OCI-LY1 (cell line): Measurements from ENCODE around the gene ZSCAN9.

ENCODE experiments used
- H2AFZ ChIP-seq: fragments of 200-600 bp; sonication (generic), shearing (Covaris generic); 2 replicates; pipeline ENCODE4 v1.6.0; 2014; ENCODE audit warnings: antibody characterized with exemption, mild to moderate bottlenecking, low read length
- H3F3A ChIP-seq: fragments of 200-600 bp; sonication (generic), shearing (Covaris generic); 2 replicates; pipeline ENCODE4 v1.6.0; 2014; ENCODE audit warnings: mild to moderate bottlenecking, antibody characterized with exemption, low read length, moderate library complexity; ENCODE audit not compliant: insufficient read depth
- H3K27ac ChIP-seq: fragments of 200-600 bp; sonication (generic); 2 replicates; pipeline ENCODE4 v1.5.1; 2014; ENCODE audit warnings: low read length, mixed run types, mild to moderate bottlenecking, low read depth; ENCODE audit not compliant: poor library complexity, severe bottlenecking
- H3K27me3 ChIP-seq: fragments of 200-600 bp; sonication (generic); 2 replicates; pipeline ENCODE4 v1.6.0; 2014; ENCODE audit warnings: antibody characterized with exemption, mild to moderate bottlenecking, low read length, moderate library complexity; ENCODE audit not compliant: insufficient read depth
- H3K36me3 ChIP-seq: fragments of 200-600 bp; sonication (generic); 2 replicates; pipeline ENCODE4 v1.6.1; 2014; ENCODE audit warnings: mild to moderate bottlenecking, antibody characterized with exemption, low read length, moderate library complexity, mixed read lengths; ENCODE audit not compliant: insufficient read depth
- H3K4me1 ChIP-seq: fragments of 200-600 bp; sonication (generic); 2 replicates; pipeline ENCODE4 v1.5.1; 2014; ENCODE audit warnings: mild to moderate bottlenecking, low read length, moderate library complexity; ENCODE audit not compliant: insufficient read depth, severe bottlenecking
- H3K4me2 ChIP-seq: fragments of 200-600 bp; sonication (generic), shearing (Covaris generic); 2 replicates; pipeline ENCODE4 v1.6.1; 2014; ENCODE audit warnings: low read length
- H3K4me3 ChIP-seq: fragments of 200-600 bp; sonication (generic); 2 replicates; pipeline ENCODE4 v1.5.1; 2014; ENCODE audit warnings: low read length, low read depth, mild to moderate bottlenecking, mixed read lengths; ENCODE audit not compliant: poor library complexity, severe bottlenecking
- H3K79me2 ChIP-seq: fragments of 200-600 bp; shearing (Covaris generic); 2 replicates; pipeline ENCODE4 v1.6.1; 2016; ENCODE audit warnings: mixed run types, low read length, mixed read lengths; ENCODE audit not compliant: insufficient read depth
- H3K9ac ChIP-seq: fragments of 200-600 bp; sonication (generic), shearing (Covaris generic); 2 replicates; pipeline ENCODE4 v1.6.1; 2014; ENCODE audit warnings: mild to moderate bottlenecking, low read length, mixed read lengths
- H3K9me2 ChIP-seq: fragments of 200-600 bp; sonication (generic), shearing (Covaris generic); 2 replicates; pipeline ENCODE4 v1.6.1; 2014; ENCODE audit warnings: low read depth, mild to moderate bottlenecking, low read length, mixed read lengths
- H3K9me3 ChIP-seq: fragments of 200-600 bp; shearing (Covaris generic); 2 replicates; pipeline ENCODE4 v1.6.1; 2014; ENCODE audit warnings: low read length, mixed read lengths
- H4K20me1 ChIP-seq: fragments of 200-600 bp; sonication (generic), shearing (Covaris generic); 2 replicates; pipeline ENCODE4 v1.6.0; 2016; ENCODE audit warnings: mild to moderate bottlenecking, low read length; ENCODE audit not compliant: insufficient read depth
- EZH2 ChIP-seq: fragments of 200-600 bp; sonication (generic), shearing (Covaris generic); IDR thresholded peaks from 2 replicates; pipeline ENCODE4 v1.8.0; 2017; ENCODE audit warnings: borderline replicate concordance, mixed run types, mild to moderate bottlenecking, antibody characterized with exemption, low read length, moderate library complexity, mixed read lengths
- TF ChIP-seq, protein P1 (sequence below): fragments of 200-600 bp; sonication (generic), shearing (Covaris generic); IDR thresholded peaks from 2 replicates; pipeline ENCODE4 v1.5.1; 2017; ENCODE audit warnings: mild to moderate bottlenecking, antibody characterized with exemption, low read length, moderate library complexity, mixed read lengths

Gene ZSCAN9

DNA sequence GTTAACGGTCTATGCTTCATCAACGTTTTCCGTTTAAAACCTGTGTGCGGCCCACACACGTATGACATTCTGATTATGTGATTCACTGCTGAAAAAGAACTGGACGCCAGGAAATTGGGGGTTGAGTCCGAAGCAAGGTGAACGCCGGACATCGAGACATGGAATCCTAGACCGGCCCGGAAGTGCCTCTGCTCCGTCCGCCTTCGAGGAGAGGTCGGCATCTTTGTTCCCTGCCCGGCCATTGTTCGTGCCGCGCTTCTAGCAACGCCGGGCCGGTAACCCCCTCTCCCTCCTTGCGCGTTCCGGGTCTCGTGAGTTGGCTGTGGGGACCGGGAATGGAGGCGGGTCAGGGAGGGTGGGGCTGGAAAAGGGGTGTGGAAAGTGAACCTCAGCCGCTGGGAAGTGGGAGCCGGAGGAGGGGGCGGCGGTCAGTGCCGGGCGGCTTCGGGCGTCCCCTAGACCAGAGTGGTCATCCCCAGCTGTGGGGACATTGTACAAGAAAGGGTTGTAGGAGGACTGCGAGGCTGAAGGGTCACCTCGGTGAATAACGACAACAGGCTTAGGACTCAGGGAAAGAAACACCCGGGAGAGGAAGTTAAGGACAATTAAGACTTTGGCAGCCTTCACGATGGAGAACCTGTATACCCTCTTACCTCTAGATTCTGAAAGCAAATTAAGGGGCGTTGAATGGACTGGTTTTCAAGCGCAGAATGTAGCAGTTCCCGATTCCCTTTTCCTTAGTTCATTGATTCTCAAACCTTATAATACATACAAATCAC lies at the start of gene ZSCAN9:
Gene ZSCAN9 (plus strand): TSS at position 220 of the 779 bp plus-strand sequence. CDS start 1,810 bp downstream, outside the sequence.
- no peaks in the 10 kb centered on the region for H3K79me2 ChIP-seq
- H3K27ac ChIP-seq = no peak within 1 kb of the TSS
- H3K4me2 ChIP-seq = peak within 1 kb of the TSS; percentile 96
- H4K20me1 ChIP-seq = no peaks in the 10 kb centered on the region
- peak within 1 kb of the TSS; percentile 99 for H3K4me3 ChIP-seq
- peaks cover 25% of the 10 kb centered on the region for H3K4me1 ChIP-seq
- peak within 1 kb of the TSS; percentile 95 for H3K9ac ChIP-seq
- H3F3A ChIP-seq = no peaks in the 10 kb centered on the region
- no peaks in the 10 kb centered on the region for H3K9me2 ChIP-seq
- peaks cover 29% of the 10 kb centered on the region for H3K36me3 ChIP-seq
- H3K9me3 ChIP-seq = no peaks in the 10 kb centered on the region
- peak within 1 kb of the TSS; percentile 48 for H2AFZ ChIP-seq
- no peaks in the 10 kb centered on the region for H3K27me3 ChIP-seq
- TF ChIP-seq, protein P1, sequence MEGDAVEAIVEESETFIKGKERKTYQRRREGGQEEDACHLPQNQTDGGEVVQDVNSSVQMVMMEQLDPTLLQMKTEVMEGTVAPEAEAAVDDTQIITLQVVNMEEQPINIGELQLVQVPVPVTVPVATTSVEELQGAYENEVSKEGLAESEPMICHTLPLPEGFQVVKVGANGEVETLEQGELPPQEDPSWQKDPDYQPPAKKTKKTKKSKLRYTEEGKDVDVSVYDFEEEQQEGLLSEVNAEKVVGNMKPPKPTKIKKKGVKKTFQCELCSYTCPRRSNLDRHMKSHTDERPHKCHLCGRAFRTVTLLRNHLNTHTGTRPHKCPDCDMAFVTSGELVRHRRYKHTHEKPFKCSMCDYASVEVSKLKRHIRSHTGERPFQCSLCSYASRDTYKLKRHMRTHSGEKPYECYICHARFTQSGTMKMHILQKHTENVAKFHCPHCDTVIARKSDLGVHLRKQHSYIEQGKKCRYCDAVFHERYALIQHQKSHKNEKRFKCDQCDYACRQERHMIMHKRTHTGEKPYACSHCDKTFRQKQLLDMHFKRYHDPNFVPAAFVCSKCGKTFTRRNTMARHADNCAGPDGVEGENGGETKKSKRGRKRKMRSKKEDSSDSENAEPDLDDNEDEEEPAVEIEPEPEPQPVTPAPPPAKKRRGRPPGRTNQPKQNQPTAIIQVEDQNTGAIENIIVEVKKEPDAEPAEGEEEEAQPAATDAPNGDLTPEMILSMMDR = no peak
- TF ChIP-seq EZH2 = no peak

GRCh38 chr6:28176373-28176772 lies 48.7 kb upstream of the ZSCAN9 start:
- no peaks in the 10 kb centered on the region for H4K20me1 ChIP-seq
- no peak overlapping the region for H3K9ac ChIP-seq
- H3K36me3 ChIP-seq = no peaks in the 10 kb centered on the region
- H2AFZ ChIP-seq = no peak overlapping the region
- no peaks in the 10 kb centered on the region for H3K9me3 ChIP-seq
- TF ChIP-seq, protein P1 = no peak
- no peak for TF ChIP-seq EZH2
- H3K27ac ChIP-seq = no peak overlapping the region
- H3K27me3 ChIP-seq = no peaks in the 10 kb centered on the region
- no peak overlapping the region for H3K4me2 ChIP-seq
- no peaks in the 10 kb centered on the region for H3F3A ChIP-seq
- H3K4me1 ChIP-seq = no peaks in the 10 kb centered on the region
- no peaks in the 10 kb centered on the region for H3K79me2 ChIP-seq
- no peak overlapping the region for H3K4me3 ChIP-seq
- H3K9me2 ChIP-seq = no peaks in the 10 kb centered on the region

- no peak for TF ChIP-seq EZH2
- TF ChIP-seq, protein P1 = no peak
- Histone ChIP-seq H3K27ac (no peak overlapping the region), H3K9ac (no peak overlapping the region), H4K20me1 (no peaks in the 10 kb centered on the region), H3K79me2 (no peaks in the 10 kb centered on the region; the same call in 1 of the 2 replicates), H2AFZ (no peak overlapping the region), H3K4me3 (no peak overlapping the region), H3K4me1 (no peaks in the 10 kb centered on the region), H3K4me2 (no peak overlapping the region), H3K9me3 (peaks cover 2% of the 10 kb centered on the region), H3K9me2 (no peaks in the 10 kb centered on the region), H3F3A (no peaks in the 10 kb centered on the region), H3K27me3 (no peaks in the 10 kb centered on the region), H3K36me3 (no peaks in the 10 kb centered on the region)
Measured at GRCh38 chr6:28182255-28182654, 42.8 kb upstream of the ZSCAN9 start.
